A549 (cell line): Measurements from ENCODE around the gene HAPLN2. TPM values are rescaled to one million over a fixed set of nuclear protein-coding genes. Genes with fewer than 3 reads are reported as not detected.
"Not testable (repeated sequence)": the region's sequence is repeated elsewhere in the genome, so short reads cannot be mapped to it uniquely, and the experiment has no call there.

Experiments
- ATAC-seq, 2 experiments: fragments of 200-7000 bp in 1 of 2; fragments of >200 bp in 1 of 2; cut with Nextera tagmentation in 1 of 2; cut with Tn5 transposase in 1 of 2; 3 replicates each; pipeline versions ENCODE4 v1.8.0 to v1.9.1; 2018 to 2020; ENCODE audit warnings: mild to moderate bottlenecking in 1 of 2, moderate library complexity in 1 of 2
- CTCF ChIA-PET: fragments of 300-600 bp; sonication (Branson Sonifier 250); formaldehyde crosslinking; extraction: SDS; loops from one replicate; lab custom pipeline; 2021; ENCODE audit warnings: antibody characterized with exemption, inconsistent platforms; lab: Yijun Ruan, JAX
- POLR2A ChIA-PET: fragments of 350-600 bp; formaldehyde crosslinking; extraction: SDS; loops from one replicate; lab custom pipeline; 2021; ENCODE audit warnings: antibody characterized with exemption, inconsistent platforms; lab: Yijun Ruan, JAX
- DNase-seq, 2 experiments: peaks; one replicate each; pipeline versions ENCODE4 v3.0.0 to v3.0.0-alpha.2; 2011 to 2016; ENCODE audit warnings: low read depth in 1 of 2, low spot score in 1 of 2
- FAIRE-seq: peaks from 2 replicates; lab custom pipeline; 2011; peaks lifted over from hg19 to GRCh38; lab: Jason Lieb, UNC
- H3K27ac ChIP-seq, 2 experiments: fragments of >200 bp; sonication (Bioruptor Twin); formaldehyde crosslinking; 3 replicates each; pipeline ENCODE4 v1.5.1; 2016 to 2017
- H3K4me1 ChIP-seq: fragments of >200 bp; sonication (Bioruptor Twin); formaldehyde crosslinking; 3 replicates; pipeline ENCODE4 v1.6.1; 2016
- H3K4me2 ChIP-seq: fragments of >200 bp; sonication (Bioruptor Twin); formaldehyde crosslinking; 3 replicates; pipeline ENCODE4 v1.6.1; 2016
- H3K4me3 ChIP-seq: fragments of >200 bp; sonication (Bioruptor Twin); formaldehyde crosslinking; 3 replicates; pipeline ENCODE4 v1.5.1; 2016
- H3K9me3 ChIP-seq: fragments of >200 bp; sonication (Bioruptor Twin); formaldehyde crosslinking; 3 replicates; pipeline ENCODE4 v1.6.1; 2016
- CBX8 ChIP-seq: fragments of 200-600 bp; sonication (generic); IDR thresholded peaks from 2 replicates; pipeline ENCODE4 v1.6.1; 2016
- CHD2 ChIP-seq: fragments of 150-350 bp; IDR thresholded peaks from 2 replicates; pipeline ENCODE4 v1.6.1; 2014; ENCODE audit warnings: low read length; ENCODE audit not compliant: partially characterized antibody
- CTCF ChIP-seq: fragments of >200 bp; sonication (Bioruptor Twin); formaldehyde crosslinking; IDR thresholded peaks from 3 replicates; pipeline ENCODE4 v1.5.1; 2016
- EHF ChIP-seq: fragments of 250-450 bp; sonication (Bioruptor Pico); IDR thresholded peaks from 2 replicates; pipeline ENCODE4 v1.5.0; 2020; ENCODE audit warnings: mild to moderate bottlenecking
- EHMT2 ChIP-seq: fragments of 200-600 bp; sonication (generic); IDR thresholded peaks from 2 replicates; pipeline ENCODE4 v1.6.1; 2016; ENCODE audit warnings: antibody characterized with exemption, low read depth, mild to moderate bottlenecking, moderate library complexity
- ESRRA ChIP-seq: fragments of 150-350 bp; IDR thresholded peaks from 2 replicates; pipeline ENCODE4 v1.6.1; 2014; ENCODE audit warnings: mild to moderate bottlenecking, low read length, borderline replicate concordance
- FOSL2 ChIP-seq, 2 experiments: fragments of 450-650 bp in 1 of 2; fragments of >200 bp in 1 of 2; sonication (Bioruptor Twin) in 1 of 2; formaldehyde crosslinking; IDR thresholded peaks; 2 replicates each; pipeline versions ENCODE4 v1.5.0 to v1.6.1; 2016 to 2020; ENCODE audit warnings: mild to moderate bottlenecking in 1 of 2, moderate library complexity in 1 of 2
- FOXS1 ChIP-seq: fragments of 250-450 bp; sonication (Bioruptor Pico); IDR thresholded peaks from 2 replicates; pipeline ENCODE4 v1.5.0; 2020; ENCODE audit warnings: mild to moderate bottlenecking, moderate library complexity
- HDAC2 ChIP-seq: fragments of 200-600 bp; sonication (generic); IDR thresholded peaks from 2 replicates; pipeline ENCODE4 v1.6.1; 2016
- HES2 ChIP-seq: fragments of >200 bp; sonication (Bioruptor Twin); formaldehyde crosslinking; IDR thresholded peaks from 2 replicates; pipeline ENCODE4 v1.6.1; 2016
- HMGXB4 ChIP-seq: fragments of 250-450 bp; sonication (Bioruptor Pico); IDR thresholded peaks from 2 replicates; pipeline ENCODE4 v1.5.0; 2021; ENCODE audit warnings: mild to moderate bottlenecking, moderate library complexity, borderline replicate concordance
- JUNB ChIP-seq: fragments of >200 bp; sonication (Bioruptor Twin); formaldehyde crosslinking; IDR thresholded peaks from 2 replicates; pipeline ENCODE4 v1.6.1; 2016
- MYC ChIP-seq: IDR thresholded peaks from 2 replicates; pipeline ENCODE4 v1.6.1; 2012; ENCODE audit warnings: mild to moderate bottlenecking, inconsistent platforms, low read length, improper control_type of control experiment, borderline replicate concordance
- NFE2L2 ChIP-seq: fragments of 150-350 bp; conservative IDR thresholded peaks from 2 replicates; pipeline ENCODE4 v1.6.1; 2014; ENCODE audit warnings: low read length
- POLR2A ChIP-seq: IDR thresholded peaks from 2 replicates; pipeline ENCODE4 v1.6.1; 2012; ENCODE audit warnings: mild to moderate bottlenecking, low read length
- POLR2AphosphoS2 ChIP-seq: conservative IDR thresholded peaks from 2 replicates; pipeline ENCODE4 v1.6.1; 2012; ENCODE audit warnings: low read length, improper control_type of control experiment, inconsistent platforms
- RARB ChIP-seq: fragments of 250-450 bp; sonication (Bioruptor Pico); IDR thresholded peaks from 2 replicates; pipeline ENCODE4 v1.8.0; 2021; ENCODE audit warnings: mild to moderate bottlenecking, moderate library complexity
- RCOR1 ChIP-seq: fragments of 150-350 bp; IDR thresholded peaks from 2 replicates; pipeline ENCODE4 v1.6.1; 2014; ENCODE audit warnings: antibody characterized with exemption, low read length, low read depth
- RFX5 ChIP-seq: fragments of 450-650 bp; IDR thresholded peaks from 2 replicates; pipeline ENCODE4 v1.7.1; 2014; ENCODE audit warnings: antibody characterized with exemption, mild to moderate bottlenecking, moderate library complexity
- SMC3 ChIP-seq: fragments of >200 bp; sonication (Bioruptor Twin); formaldehyde crosslinking; IDR thresholded peaks from 3 replicates; pipeline ENCODE4 v1.6.1; 2018; ENCODE audit warnings: inconsistent platforms
- SREBF2 ChIP-seq: fragments of 450-650 bp; IDR thresholded peaks from 2 replicates; pipeline ENCODE4 v1.6.1; 2014; ENCODE audit warnings: mild to moderate bottlenecking, moderate library complexity
- TFCP2L1 ChIP-seq: fragments of 250-450 bp; sonication (Bioruptor Pico); IDR thresholded peaks from 2 replicates; pipeline ENCODE4 v1.5.0; 2021; ENCODE audit warnings: mild to moderate bottlenecking
- ZNF302 ChIP-seq: fragments of 250-450 bp; sonication (Bioruptor Pico); IDR thresholded peaks from 2 replicates; pipeline ENCODE4 v1.9.0; 2021; ENCODE audit warnings: inconsistent platforms, mild to moderate bottlenecking, moderate library complexity
- ZSCAN20 ChIP-seq: fragments of 250-450 bp; sonication (Bioruptor Pico); IDR thresholded peaks from 2 replicates; pipeline ENCODE4 v1.8.0; 2022; ENCODE audit warnings: mild to moderate bottlenecking, moderate library complexity
- WGBS: methylation state at CpG from one replicate; pipeline ENCODE4 v1.1.6; 2017; ENCODE audit errors: missing lambda C conversion rate; 5-methylcytosine and 5-hydroxymethylcytosine counted together
- polyA plus RNA-seq, 4 experiments: library from polyadenylated mRNA; depleted of rRNA in 3 of 4; stranded (reverse); fragments of >200 nt; fragmentation: RNase III in 1 of 4; extraction: RNeasy Plus Mini Kit Qiagen cat#74134 plus additional on column Dnase treatment in 1 of 4; gene quantifications; 2 replicates in 3 of 4; 3 replicates in 1 of 4; pipeline ENCODE4 v1.2.3, GENCODE V29; 2011 to 2017

The HAPLN2 gene
- polyA plus RNA-seq, 2 of the 4 experiments (the other 2 are of a cell fraction): 0.10 to 0.23 TPM

DNA sequence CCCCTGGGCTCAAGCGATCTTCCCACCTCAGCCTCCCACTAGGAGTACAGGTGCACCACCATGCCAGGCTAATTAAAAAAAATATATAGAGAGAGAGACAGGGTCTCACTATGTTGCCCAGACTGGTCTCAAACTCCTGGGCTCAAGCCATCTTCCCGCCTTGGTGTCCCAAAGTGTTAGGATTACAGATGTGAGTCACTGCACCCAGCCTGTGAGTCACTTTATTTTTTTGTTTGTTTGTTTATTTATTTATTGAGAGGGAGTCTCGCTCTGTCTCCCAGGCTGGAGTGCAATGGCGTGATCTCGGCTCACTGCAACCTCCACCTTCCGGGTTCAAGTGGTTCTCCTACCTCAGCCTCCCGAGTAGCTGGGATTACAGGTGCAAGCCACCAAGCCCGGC is 31.3 kb upstream of the HAPLN2 start:
- DNase-seq; H3K27ac ChIP-seq; H3K4me1 ChIP-seq; TF ChIP-seq FOSL2 (IDR thresholded peaks at IDR 0.05): not testable (repeated sequence)
- TF ChIP-seq FOSL2 (CRISPR knock-in tag; IDR thresholded peaks at IDR 0.05): peak; percentile 82
- TF ChIP-seq, all 56 proteins: peak for 1; not testable (repeated sequence) for 55
- 48% methylated on average over 7 of the region's 8 CpGs for WGBS
- POLR2A ChIA-PET, H3K4me2 ChIP-seq, FAIRE-seq, H3K4me3 ChIP-seq, ATAC-seq, H3K9me3 ChIP-seq: not testable (repeated sequence)
- CTCF ChIA-PET: interaction anchor here (1.1 to 12.5 kb wide), 3 partner anchors 14 to 86 kb away, joined by 3 to 135 read pairs (median 4); no protein-coding TSS in a partner anchor

- ChIA-PET POLR2A (no interaction called here), CTCF (interaction anchor here (1.1 to 12.5 kb wide), 4 partner anchors 9 to 38 kb away, joined by 3 to 135 read pairs (median 4); no protein-coding TSS in a partner anchor)
- Histone ChIP-seq H3K4me1 (peaks cover 10% of the 10 kb centered on the region; the same call in 2 of the 3 replicates), H3K4me2 (no peak overlapping the region), H3K27ac (no peak overlapping the region), H3K4me3 (no peak overlapping the region), H3K9me3 (no peaks in the 10 kb centered on the region)
- 78% methylated on average over 5 of the region's 5 CpGs for WGBS
- DNase-seq: no peak
- ATAC-seq: no peak
- TF ChIP-seq SMC3: no peak
- TF ChIP-seq CHD2: no peak
- no peak for TF ChIP-seq TFCP2L1 (CRISPR knock-in tag)
- no peak for TF ChIP-seq POLR2A
- no peak for TF ChIP-seq RARB (CRISPR knock-in tag)
- no peak for TF ChIP-seq ZSCAN20 (CRISPR knock-in tag)
- no peak for TF ChIP-seq HMGXB4
- TF ChIP-seq MYC: no peak
- TF ChIP-seq CBX8: no peak
- TF ChIP-seq JUNB: no peak
- no peak for TF ChIP-seq ESRRA
- no peak for TF ChIP-seq HDAC2
- no peak for TF ChIP-seq EHMT2
- no peak for FAIRE-seq
Observed at GRCh38 chr1:156589546-156589945, 29.7 kb upstream of the HAPLN2 start.

DNA sequence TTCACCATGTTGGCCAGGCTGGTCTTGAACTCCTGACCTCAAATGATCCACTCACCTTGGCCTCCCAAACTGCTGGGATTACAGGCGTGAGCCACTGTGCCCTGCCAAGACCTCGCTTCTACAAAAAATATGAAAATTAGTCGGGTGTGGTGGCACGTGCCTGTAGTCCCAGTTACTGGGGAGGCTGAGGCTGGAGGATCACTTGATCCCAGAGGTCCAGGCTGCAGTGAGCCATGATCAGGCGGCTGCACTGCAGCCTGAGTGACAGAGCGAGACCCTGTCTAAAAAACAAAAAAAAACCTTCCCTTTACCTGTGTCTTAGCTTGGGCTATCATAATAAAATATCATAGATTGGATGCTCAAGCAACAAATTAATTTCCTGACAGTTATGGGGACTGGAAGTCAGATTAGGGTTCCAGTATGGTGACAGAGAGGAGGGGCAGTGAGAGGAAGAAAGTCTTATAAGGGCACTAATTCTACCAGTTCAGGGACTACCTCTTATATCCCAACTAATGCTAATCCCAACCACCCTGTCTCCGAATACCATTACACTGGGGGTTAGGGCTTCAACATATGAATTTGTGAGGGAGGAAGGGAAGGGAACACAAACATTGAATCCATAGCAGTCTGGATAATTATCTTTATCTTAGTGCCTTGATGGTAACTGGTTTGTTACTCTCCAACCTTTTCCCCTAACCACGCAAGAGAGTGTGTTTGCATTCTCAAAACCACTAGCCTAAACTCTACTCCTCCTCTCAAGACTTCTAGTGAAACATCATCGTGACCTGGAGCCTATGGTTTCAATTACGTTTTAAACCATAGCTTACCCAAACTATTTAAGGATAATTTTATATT is 28.7 kb upstream of the HAPLN2 start:
- no peaks in the 10 kb centered on the region for H3K9me3 ChIP-seq
- no peak for TF ChIP-seq FOXS1 (CRISPR knock-in tag)
- no peak for TF ChIP-seq MYC
- no peak for TF ChIP-seq ZNF302 (CRISPR knock-in tag)
- no peak for TF ChIP-seq CHD2
- no peak for TF ChIP-seq SMC3
- no peak for TF ChIP-seq CTCF
- no peak for TF ChIP-seq EHF (CRISPR knock-in tag)
- TF ChIP-seq RFX5: no peak
- TF ChIP-seq JUNB: no peak
- no peak for TF ChIP-seq CBX8
- no peak for TF ChIP-seq POLR2AphosphoS2
- no peak for TF ChIP-seq NFE2L2
- TF ChIP-seq RCOR1: no peak
- TF ChIP-seq TFCP2L1 (CRISPR knock-in tag): no peak
- no peak for TF ChIP-seq SREBF2
- TF ChIP-seq HES2: no peak
- WGBS: 92% methylated on average over 10 of the region's 10 CpGs
- peak overlapping the region; percentile 87 for H3K4me2 ChIP-seq
- H3K4me1 ChIP-seq: peaks cover 10% of the 10 kb centered on the region; the same call in 2 of the 3 replicates
- POLR2A ChIA-PET: interaction anchor here (0.6 to 2.5 kb wide), 7 partner anchors 10 to 133 kb away, joined by 3 to 18 read pairs (median 6); partner anchors contain the start of genes GPATCH4 and MEF2D
- DNase-seq (no peak), FAIRE-seq (no peak), ATAC-seq (no peak)
- CTCF ChIA-PET: interaction anchor here (0.6 to 12.5 kb wide), 12 partner anchors 9 to 205 kb away, joined by 3 to 135 read pairs (median 5); partner anchors contain the start of genes NES and TTC24
- H3K27ac ChIP-seq: peak overlapping the region; percentile 94 to 98
- peak overlapping the region; percentile 72 for H3K4me3 ChIP-seq
